ENCODE data around the gene EIF2B2.

- TF ChIP-seq EZH2phosphoT487 (IDR thresholded peaks at IDR 0.05; ENCODE audit: insufficient read depth, low read depth) = no peak
- no peak for TF ChIP-seq EZH2 (IDR thresholded peaks at IDR 0.05; ENCODE audit: insufficient read depth, poor library complexity, severe bottlenecking)
These were observed 33.9 kb upstream of the EIF2B2 start for GRCh38 chr14:74968811-74969210.
